NCI-H510A treated with DMSO at 0.1 percent for 48 hours (cell line): ENCODE data around the gene TOX2.

ENCODE experiments used
- DNase-seq: peaks from one replicate; lab custom pipeline; 2025; lab: John Stamatoyannopoulos, UW

TOX2 gene

GRCh38 chr20:44064501-44065400, 150.1 kb downstream of the TOX2 start:
- no peak for DNase-seq

- no peak for DNase-seq
These were observed 151.0 kb downstream of the TOX2 start for GRCh38 chr20:44065401-44066340.

GRCh38 chr20:44066645-44067606, 152.3 kb downstream of the TOX2 start:
- no peak for DNase-seq

GRCh38 chr20:44067650-44068081, 153.0 kb downstream of the TOX2 start:
- no peak for DNase-seq

GRCh38 chr20:44068316-44069201, 153.9 kb downstream of the TOX2 start:
- no peak for DNase-seq

- no peak for DNase-seq
These were observed 154.8 kb downstream of the TOX2 start for GRCh38 chr20:44069203-44070011.

GRCh38 chr20:44070139-44070900, 155.7 kb downstream of the TOX2 start:
- DNase-seq = no peak

GRCh38 chr20:44071057-44071456, 156.4 kb downstream of the TOX2 start:
- no peak for DNase-seq

- DNase-seq = no peak
These were observed 157.0 kb downstream of the TOX2 start for GRCh38 chr20:44071526-44072111.

GRCh38 chr20:44072384-44072783, 157.7 kb downstream of the TOX2 start:
- DNase-seq = no peak

GRCh38 chr20:44073011-44073674, 158.5 kb downstream of the TOX2 start:
- DNase-seq = no peak

- no peak for DNase-seq
These were observed 159.0 kb downstream of the TOX2 start for GRCh38 chr20:44073675-44074071.

- DNase-seq = no peak
These were observed 159.8 kb downstream of the TOX2 start for GRCh38 chr20:44074252-44075151.

- no peak for DNase-seq
These were observed 160.7 kb downstream of the TOX2 start for GRCh38 chr20:44075191-44075949.

- DNase-seq = no peak
These were observed 161.2 kb downstream of the TOX2 start for GRCh38 chr20:44075950-44076232.

GRCh38 chr20:44079291-44079690, 164.6 kb downstream of the TOX2 start:
- no peak for DNase-seq
